ENCODE results near the gene PTRH2. TPM values are rescaled to one million over a fixed set of nuclear protein-coding genes. Genes with fewer than 3 reads are reported as not detected.
A peak's percentile ranks its signal among the peaks of the same experiment; 100 is the strongest.
"Not testable (repeated sequence)": the region's sequence is repeated elsewhere in the genome, so short reads cannot be mapped to it uniquely, and the experiment has no call there.

Gene PTRH2
- total and polyA plus RNA-seq, 4 experiments from 2014 or later = 16.4 to 19.5 (median 17.6) TPM

- Mint-ChIP-seq H3K27ac (no peak overlapping the region), H3K36me3 (peaks cover 29 to 81% of the 10 kb centered on the region in 2 donors), H3K4me3 (no peak overlapping the region), H3K27me3 (no peaks in the 10 kb centered on the region), H3K9me3 (no peaks in the 10 kb centered on the region), H3K4me1 (peaks cover 6 to 17% (median 10%) of the 10 kb centered on the region in 4 donors)
- no peaks in the 10 kb centered on the region for H3K27me3 ChIP-seq (ENCODE audit: insufficient read depth, low read length)
- no peak overlapping the region for H3K27ac ChIP-seq (ENCODE audit: low read depth, low read length)
- intact Hi-C loops (cut with micrococcal nuclease) = no loop called here
- H3K36me3 ChIP-seq (ENCODE audit: insufficient read depth, low read length) = peaks cover 68% of the 10 kb centered on the region
- ChIA-PET POLR2A (ENCODE audit: partially characterized antibody) (no interaction called here), CTCF (ENCODE audit: partially characterized antibody) (no interaction called here)
- H3K4me1 ChIP-seq (ENCODE audit: insufficient read depth, low read length) = no peaks in the 10 kb centered on the region
- H3K9me3 ChIP-seq (ENCODE audit: control insufficient read depth in 1 of 2, low read length in 2 of 2) = no peaks in the 10 kb centered on the region
- no peak overlapping the region for H3K4me3 ChIP-seq (ENCODE audit: low read length in 2 of 2)
- DNase-seq = no peak
These were observed 41.0 kb downstream of the PTRH2 start for GRCh38 chr17:59666235-59666634.

GRCh38 chr17:59656624-59657023 lies 50.6 kb downstream of the PTRH2 start:
- H3K27ac ChIP-seq (ENCODE audit: low read depth, low read length); H3K4me3 Mint-ChIP-seq; H3K4me1 ChIP-seq (ENCODE audit: insufficient read depth, low read length); H3K4me3 ChIP-seq (ENCODE audit: low read length in 2 of 2); DNase-seq; POLR2A ChIA-PET (ENCODE audit: partially characterized antibody); intact Hi-C loops (cut with micrococcal nuclease); H3K27me3 Mint-ChIP-seq; H3K9me3 ChIP-seq (ENCODE audit: control insufficient read depth in 1 of 2, low read length in 2 of 2); H3K27me3 ChIP-seq (ENCODE audit: insufficient read depth, low read length); H3K9me3 Mint-ChIP-seq; H3K27ac Mint-ChIP-seq: not testable (repeated sequence)
- Mint-ChIP-seq H3K4me1 (peaks cover 7 to 11% (median 9%) of the 10 kb centered on the region in 4 donors), H3K36me3 (peaks cover 56 to 72% of the 10 kb centered on the region in 2 donors)
- CTCF ChIA-PET (ENCODE audit: partially characterized antibody) = interaction anchor here (0.5 kb wide), 1 partner anchor 194 kb away, joined by 4 read pairs; no protein-coding TSS in a partner anchor
- peaks cover 69% of the 10 kb centered on the region for H3K36me3 ChIP-seq (ENCODE audit: insufficient read depth, low read length)

DNA sequence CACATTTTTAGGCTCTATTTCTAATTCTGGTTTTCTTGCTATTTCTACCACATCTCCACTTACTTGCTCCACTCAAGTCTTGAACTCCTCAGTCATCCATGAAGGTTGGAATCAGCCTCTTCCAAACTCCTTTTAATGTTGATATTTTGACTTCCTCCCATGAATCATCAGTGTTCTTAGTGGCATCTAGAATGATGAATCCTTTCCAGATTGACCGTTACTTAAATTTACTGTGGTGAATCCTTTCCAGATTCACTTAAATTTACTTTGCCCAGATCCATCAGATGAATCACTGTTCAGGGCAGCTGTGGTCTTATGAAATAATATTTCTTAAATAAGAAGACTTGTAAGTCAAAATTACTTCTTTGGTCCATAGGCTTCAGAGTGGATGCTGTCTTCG lies 55.1 kb downstream of the PTRH2 start:
- H3K9me3 ChIP-seq (ENCODE audit: control insufficient read depth in 1 of 2, low read length in 2 of 2) = no peaks in the 10 kb centered on the region
- H3K36me3 Mint-ChIP-seq = peaks cover 55 to 73% of the 10 kb centered on the region in 2 donors
- peak overlapping the region in 1 of 7 donors; percentile 59 for H3K27ac Mint-ChIP-seq
- H3K4me1 Mint-ChIP-seq = peaks cover 27 to 44% (median 34%) of the 10 kb centered on the region in 4 donors
- H3K36me3 ChIP-seq (ENCODE audit: insufficient read depth, low read length) = peaks cover 61% of the 10 kb centered on the region
- intact Hi-C loops (cut with micrococcal nuclease) = no loop called here
- ChIA-PET CTCF (ENCODE audit: partially characterized antibody) (interaction anchor here (1.2 kb wide), 1 partner anchor 18 kb away, joined by 3 read pairs; no protein-coding TSS in a partner anchor), POLR2A (ENCODE audit: partially characterized antibody) (interaction anchor here (0.8 to 3.1 kb wide), 4 partner anchors 9 to 32 kb away, joined by 3 to 12 read pairs (median 4); partner anchors contain the start of gene CLTC)
- H3K4me1 ChIP-seq (ENCODE audit: insufficient read depth, low read length) = peaks cover 16% of the 10 kb centered on the region
- H3K4me3 ChIP-seq (ENCODE audit: low read length in 2 of 2) = no peak overlapping the region
- H3K27me3 Mint-ChIP-seq = no peaks in the 10 kb centered on the region
- no peaks in the 10 kb centered on the region for H3K9me3 Mint-ChIP-seq
- no peaks in the 10 kb centered on the region for H3K27me3 ChIP-seq (ENCODE audit: insufficient read depth, low read length)
- H3K27ac ChIP-seq (ENCODE audit: low read depth, low read length) = no peak overlapping the region
- no peak for DNase-seq
- no peak overlapping the region for H3K4me3 Mint-ChIP-seq

- H3K4me3 ChIP-seq (ENCODE audit: low read length in 2 of 2) = no peak overlapping the region
- H3K27ac ChIP-seq (ENCODE audit: low read depth, low read length) = no peak overlapping the region
- ChIA-PET CTCF (ENCODE audit: partially characterized antibody) (no interaction called here), POLR2A (ENCODE audit: partially characterized antibody) (interaction anchor here (0.8 to 3.1 kb wide), 3 partner anchors 9 to 32 kb away, joined by 3 to 12 read pairs (median 4); partner anchors contain the start of gene CLTC)
- no peaks in the 10 kb centered on the region for H3K27me3 Mint-ChIP-seq
- H3K4me3 Mint-ChIP-seq = peak overlapping the region in 1 of 8 donors; percentile 0
- H3K36me3 ChIP-seq (ENCODE audit: insufficient read depth, low read length) = peaks cover 58% of the 10 kb centered on the region
- H3K27ac Mint-ChIP-seq = peak overlapping the region in 1 of 7 donors; percentile 56
- H3K27me3 ChIP-seq (ENCODE audit: insufficient read depth, low read length) = no peaks in the 10 kb centered on the region
- H3K9me3 ChIP-seq (ENCODE audit: control insufficient read depth in 1 of 2, low read length in 2 of 2) = no peaks in the 10 kb centered on the region
- H3K4me1 ChIP-seq (ENCODE audit: insufficient read depth, low read length) = peaks cover 16% of the 10 kb centered on the region
- H3K9me3 Mint-ChIP-seq = no peaks in the 10 kb centered on the region
- peaks cover 55 to 77% of the 10 kb centered on the region in 2 donors for H3K36me3 Mint-ChIP-seq
- peaks cover 29 to 52% (median 36%) of the 10 kb centered on the region in 4 donors for H3K4me1 Mint-ChIP-seq
- peak in 4 of 5 donors; percentile 13 to 29 (median 21) for DNase-seq
- intact Hi-C loops (cut with micrococcal nuclease) = no loop called here
These were observed 55.9 kb downstream of the PTRH2 start for GRCh38 chr17:59651346-59651745.

DNA sequence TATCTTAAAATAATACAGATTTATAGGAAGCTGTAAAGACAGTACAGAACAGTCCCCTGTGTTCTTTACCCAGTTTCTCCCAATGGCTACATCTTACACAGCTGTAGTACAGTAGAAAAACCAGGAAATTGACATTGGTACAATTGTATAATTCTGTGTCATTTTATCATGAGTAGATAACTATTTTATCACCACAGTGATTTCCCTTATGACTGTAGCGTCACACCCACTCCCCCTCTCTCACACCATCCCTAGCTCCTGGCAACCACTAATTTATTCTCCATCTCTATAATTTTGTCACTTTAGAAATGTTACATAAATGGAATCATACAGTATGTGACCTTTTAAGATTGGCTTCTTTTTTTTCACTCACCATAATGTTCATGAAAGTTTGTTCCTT lies 56.6 kb downstream of the PTRH2 start:
- no peaks in the 10 kb centered on the region for H3K27me3 ChIP-seq (ENCODE audit: insufficient read depth, low read length)
- no peaks in the 10 kb centered on the region for H3K27me3 Mint-ChIP-seq
- H3K27ac Mint-ChIP-seq = peak overlapping the region in 3 of 7 donors; percentile 8 to 29 (median 28)
- DNase-seq = no peak
- no peak overlapping the region for H3K4me3 Mint-ChIP-seq
- intact Hi-C loops (cut with micrococcal nuclease) = no loop called here
- H3K36me3 ChIP-seq (ENCODE audit: insufficient read depth, low read length) = peaks cover 54% of the 10 kb centered on the region
- ChIA-PET CTCF (ENCODE audit: partially characterized antibody) (no interaction called here), POLR2A (ENCODE audit: partially characterized antibody) (interaction anchor here (1.4 to 3.1 kb wide), 2 partner anchors 8 to 31 kb away, joined by 4 to 12 read pairs; partner anchors contain the start of gene CLTC)
- H3K4me1 ChIP-seq (ENCODE audit: insufficient read depth, low read length) = peaks cover 16% of the 10 kb centered on the region
- no peak overlapping the region for H3K4me3 ChIP-seq (ENCODE audit: low read length in 2 of 2)
- no peaks in the 10 kb centered on the region for H3K9me3 ChIP-seq (ENCODE audit: control insufficient read depth in 1 of 2, low read length in 2 of 2)
- peaks cover 49 to 77% of the 10 kb centered on the region in 2 donors for H3K36me3 Mint-ChIP-seq
- H3K9me3 Mint-ChIP-seq = no peaks in the 10 kb centered on the region
- H3K4me1 Mint-ChIP-seq = peaks cover 29 to 54% (median 36%) of the 10 kb centered on the region in 4 donors
- H3K27ac ChIP-seq (ENCODE audit: low read depth, low read length) = no peak overlapping the region

- CTCF ChIA-PET (ENCODE audit: partially characterized antibody) = no interaction called here
- no peak for DNase-seq
- Mint-ChIP-seq H3K36me3 (peaks cover 41 to 72% of the 10 kb centered on the region in 2 donors), H3K27me3 (no peaks in the 10 kb centered on the region), H3K27ac (peak overlapping the region in 2 of 7 donors; percentile 48 to 60), H3K9me3 (no peaks in the 10 kb centered on the region), H3K4me1 (peaks cover 28 to 55% (median 35%) of the 10 kb centered on the region in 4 donors), H3K4me3 (no peak overlapping the region)
- Histone ChIP-seq H3K27ac (ENCODE audit: low read depth, low read length) (no peak overlapping the region), H3K36me3 (ENCODE audit: insufficient read depth, low read length) (peaks cover 52% of the 10 kb centered on the region), H3K4me3 (ENCODE audit: low read length in 2 of 2) (no peak overlapping the region), H3K27me3 (ENCODE audit: insufficient read depth, low read length) (no peaks in the 10 kb centered on the region), H3K4me1 (ENCODE audit: insufficient read depth, low read length) (peaks cover 16% of the 10 kb centered on the region), H3K9me3 (ENCODE audit: control insufficient read depth in 1 of 2, low read length in 2 of 2) (no peaks in the 10 kb centered on the region)
- POLR2A ChIA-PET (ENCODE audit: partially characterized antibody) = interaction anchor here (1.4 to 3.1 kb wide), 2 partner anchors 7 to 30 kb away, joined by 4 to 12 read pairs; partner anchors contain the start of gene CLTC
- intact Hi-C loops (cut with micrococcal nuclease) = no loop called here
These were observed 57.3 kb downstream of the PTRH2 start for GRCh38 chr17:59649886-59650285.
